NCI-H748 (cell line): Measurements from ENCODE around the gene C7.
A peak's percentile ranks its signal among the peaks of the same experiment; 100 is the strongest.

ENCODE experiments used
- DNase-seq: peaks from one replicate; lab custom pipeline; 2025; ENCODE audit not compliant: unreplicated experiment; lab: John Stamatoyannopoulos, UW

Gene C7

DNA sequence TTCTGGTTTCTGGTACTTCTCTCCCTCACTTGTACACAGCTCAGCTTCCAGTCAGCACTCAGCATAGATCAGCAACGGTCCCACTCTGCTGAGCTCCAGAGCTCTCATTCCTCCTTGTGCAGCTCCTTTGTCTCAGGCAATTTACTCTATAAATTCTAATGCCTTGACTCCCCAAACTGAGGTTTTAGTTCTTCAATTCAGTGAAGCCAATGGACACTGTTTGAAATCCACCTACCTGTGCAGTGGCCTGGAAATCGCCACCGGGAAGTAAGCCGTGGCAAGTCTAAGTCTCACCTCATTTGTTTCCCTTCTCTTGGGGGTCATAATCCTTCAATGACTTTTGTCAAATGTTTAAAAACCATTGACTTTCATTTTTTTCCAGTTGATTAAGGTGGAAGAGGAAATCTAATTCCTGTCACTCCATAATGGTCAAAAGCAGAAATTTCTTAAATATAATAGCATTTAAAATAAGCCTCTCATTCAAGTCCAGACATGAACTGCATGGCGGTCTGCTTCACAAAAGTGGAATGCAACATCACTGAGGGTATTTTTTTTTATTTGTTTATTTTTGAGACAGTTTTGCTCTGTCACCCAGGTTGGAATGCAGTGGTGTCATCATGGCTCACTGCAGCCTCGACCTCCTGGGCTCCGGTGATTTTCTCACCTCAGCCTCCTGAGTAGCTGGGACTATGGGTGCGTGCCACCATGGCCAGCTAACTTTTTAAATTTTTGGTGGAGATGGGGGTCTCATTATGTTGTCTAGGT, 79.6 kb downstream of the C7 start:
- no peak for DNase-seq

DNA sequence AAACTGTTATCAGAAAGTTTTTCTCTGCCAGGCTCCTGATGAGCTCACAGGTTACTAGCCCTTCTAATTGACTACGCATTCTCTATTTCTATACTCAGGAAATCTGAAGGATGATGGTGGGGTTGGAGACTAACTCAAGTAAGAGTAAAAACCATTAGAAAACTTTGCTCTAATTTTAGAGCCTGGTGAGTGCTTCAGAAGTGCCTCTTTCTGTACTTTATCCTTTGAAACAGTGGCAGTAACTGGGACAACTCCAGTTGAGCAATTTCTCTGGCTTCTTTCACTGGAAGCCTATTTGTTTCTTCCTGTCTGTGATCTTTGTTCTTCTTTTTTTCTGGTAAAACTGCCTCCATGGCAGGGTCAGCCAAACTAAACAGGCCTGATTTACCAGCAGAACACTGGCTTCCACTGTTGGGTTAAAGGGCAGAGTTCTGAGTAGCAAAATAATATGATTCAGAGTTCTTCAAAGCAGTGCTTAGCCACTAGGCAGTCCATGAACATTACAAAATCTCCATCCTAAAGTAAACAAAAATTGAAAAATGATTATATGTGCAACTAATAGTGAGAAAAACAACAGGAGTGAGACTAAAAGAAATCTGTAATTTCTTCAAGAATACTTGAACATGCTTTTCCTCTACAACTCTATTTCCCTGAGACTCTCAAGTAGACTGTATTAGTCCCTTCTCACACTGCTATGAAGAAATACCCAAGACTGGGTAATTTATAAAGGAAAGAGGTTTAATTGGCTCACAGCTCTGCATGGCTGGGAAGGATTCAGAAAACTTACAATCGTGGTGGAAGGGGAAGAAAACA, 82.1 kb downstream of the C7 start:
- no peak for DNase-seq

- no peak for DNase-seq
These were observed 82.8 kb downstream of the C7 start for GRCh38 chr5:40991981-40992559.

DNA sequence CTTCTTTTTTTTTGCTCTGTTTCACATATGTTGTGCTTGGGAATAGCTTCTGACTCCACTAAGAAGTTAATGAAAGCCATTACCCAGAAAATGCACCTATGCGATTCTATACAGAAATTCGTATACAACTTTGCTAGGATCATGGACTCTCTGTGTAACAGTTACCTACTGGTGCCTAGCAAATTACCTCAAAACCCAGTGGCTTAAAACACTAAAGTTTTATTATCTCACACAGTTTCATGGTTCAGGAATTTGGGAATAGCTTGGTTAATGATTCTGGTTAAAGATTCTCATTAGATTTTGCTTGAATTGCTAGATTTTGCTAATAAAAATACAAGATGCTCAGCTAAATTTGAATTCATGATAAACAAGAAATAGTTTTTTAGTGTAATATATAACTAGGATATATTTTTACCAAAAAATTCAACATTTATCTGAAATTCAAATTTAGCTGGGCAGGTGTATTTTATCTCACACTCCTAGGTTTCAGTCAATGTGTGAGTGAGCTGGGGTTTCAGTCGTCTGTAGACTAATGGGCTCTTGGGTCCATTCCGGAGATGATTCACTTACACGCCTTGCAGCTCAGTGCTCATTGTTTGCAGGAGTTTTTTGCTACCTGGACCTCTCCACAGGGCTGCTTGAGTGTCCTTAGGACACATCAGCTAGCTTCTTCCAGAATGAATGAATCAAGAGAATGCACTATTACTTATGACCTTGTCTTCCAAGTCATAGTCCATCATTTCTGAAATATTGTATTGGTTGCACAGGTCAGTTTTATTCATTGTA, 86.7 kb downstream of the C7 start:
- DNase-seq = no peak

DNA sequence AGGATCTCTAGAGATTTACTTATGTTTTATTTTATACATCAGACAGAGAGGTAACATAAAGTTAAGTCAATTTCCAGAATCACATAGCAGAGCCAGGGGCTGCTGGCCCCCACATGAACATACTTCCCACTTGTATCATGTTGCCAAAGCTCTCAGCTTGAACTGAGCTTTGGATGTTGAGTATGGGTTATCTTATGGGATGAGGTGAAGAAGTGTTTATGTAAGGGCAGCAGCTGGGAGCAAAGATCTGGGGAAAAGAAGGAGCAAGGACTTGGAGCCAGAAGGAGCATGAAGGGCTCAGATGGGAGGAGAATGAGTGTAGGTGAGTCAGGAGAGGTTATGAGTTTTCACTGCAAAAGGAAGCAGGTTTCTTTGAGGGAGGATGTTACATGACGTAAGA, 89.8 kb downstream of the C7 start:
- DNase-seq = no peak

GRCh38 chr5:40999966-41000365, 90.7 kb downstream of the C7 start:
- DNase-seq = no peak

DNA sequence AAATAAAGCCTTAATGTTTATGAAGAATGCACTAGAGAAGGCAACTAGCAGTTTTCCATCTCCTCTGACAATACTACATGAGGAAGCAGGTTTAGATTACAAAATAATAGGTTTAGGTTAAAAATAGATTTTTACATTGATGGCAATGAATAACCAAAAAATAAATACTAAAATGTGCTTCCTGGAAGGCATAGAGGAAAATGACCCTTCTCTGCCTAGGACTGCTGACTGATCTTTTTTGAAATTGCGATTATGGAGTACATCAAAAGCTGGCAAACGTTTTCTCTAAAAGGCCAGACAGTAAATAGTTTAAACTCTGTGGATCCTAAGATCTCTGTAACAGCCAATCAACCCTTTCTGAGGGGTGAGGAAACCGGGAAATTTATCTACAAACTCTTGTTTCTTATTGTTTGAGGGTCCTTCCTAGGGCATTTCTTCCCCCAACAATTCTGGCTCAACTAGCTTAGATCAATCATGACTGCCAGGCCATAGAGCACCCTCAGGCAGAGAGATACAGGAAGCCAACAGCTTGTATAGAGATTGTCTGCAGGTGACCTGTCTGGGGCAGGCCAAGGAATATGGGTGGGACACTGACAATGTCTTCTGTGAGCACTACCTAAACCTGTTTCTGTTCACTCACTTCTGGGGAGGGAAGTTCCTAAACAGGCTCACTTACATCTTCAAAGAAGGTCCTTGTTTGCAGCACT, 94.5 kb downstream of the C7 start:
- no peak for DNase-seq

DNA sequence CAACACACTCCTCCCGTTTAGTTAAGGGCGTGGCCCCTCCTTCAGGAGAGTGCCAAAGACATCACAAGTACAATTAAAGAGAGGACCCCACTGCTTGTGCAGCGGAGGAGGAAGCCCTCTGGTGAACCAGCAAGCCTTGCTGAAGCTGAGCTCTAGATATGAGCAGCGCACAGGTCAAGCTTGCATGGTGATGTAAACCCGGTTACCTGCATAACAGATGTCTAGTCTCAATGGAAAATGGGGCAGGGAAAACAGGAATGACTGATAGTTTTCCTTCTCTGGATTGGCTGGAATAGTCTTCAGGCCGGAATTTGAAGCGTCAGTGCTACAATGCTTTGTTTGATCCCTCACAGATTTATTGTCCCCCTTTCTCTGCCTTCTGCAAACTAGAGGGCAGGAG, 95.6 kb downstream of the C7 start:
- DNase-seq = no peak

GRCh38 chr5:41009232-41009631, 99.9 kb downstream of the C7 start:
- no peak for DNase-seq

DNA sequence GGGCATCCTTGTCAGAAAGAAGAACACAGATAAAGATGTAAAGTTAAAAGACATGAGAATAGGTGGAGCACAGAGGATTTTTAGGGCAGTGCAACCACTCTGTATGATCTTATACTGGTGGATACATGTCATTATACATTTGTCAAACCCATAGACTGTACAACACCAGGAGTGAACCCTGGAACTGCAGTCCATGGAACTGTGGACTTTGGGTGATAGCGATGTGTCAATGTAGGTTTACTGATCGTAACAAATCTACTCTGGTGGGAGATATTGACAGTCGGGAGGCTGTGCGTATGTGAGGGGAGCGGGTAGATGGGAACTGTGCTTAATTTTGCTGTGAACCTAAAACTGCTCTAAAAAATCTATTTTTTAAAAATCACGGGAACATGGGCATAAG, 101.3 kb downstream of the C7 start:
- DNase-seq = no peak

- no peak for DNase-seq
These were observed 103.0 kb downstream of the C7 start for GRCh38 chr5:41012318-41012717.

- DNase-seq = peak; percentile 30
These were observed 113.3 kb downstream of the C7 start for GRCh38 chr5:41022600-41022999.
